GM12878 (cell line): ENCODE measurements around the gene B4GALT3. TPM values are rescaled to one million over a fixed set of nuclear protein-coding genes. Genes with fewer than 3 reads are reported as not detected.
A peak's percentile ranks its signal among the peaks of the same experiment; 100 is the strongest.

Source experiments
- DPF2 ChIP-seq: fragments of 450-650 bp; IDR thresholded peaks from 2 replicates; pipeline ENCODE4 v1.6.1; 2017; ENCODE audit warnings: mild to moderate bottlenecking
- EZH2 ChIP-seq: IDR thresholded peaks from 2 replicates; pipeline ENCODE4 v1.6.1; 2012; ENCODE audit warnings: low read depth, mild to moderate bottlenecking, control low read depth, inconsistent platforms, low read length, borderline replicate concordance; ENCODE audit not compliant: control insufficient read depth
- HDAC2 ChIP-seq: fragments of 200-600 bp; sonication (generic); IDR thresholded peaks from 2 replicates; pipeline ENCODE4 v1.6.1; 2017
- KLF5 ChIP-seq: fragments of 450-650 bp; IDR thresholded peaks from 2 replicates; pipeline ENCODE4 v1.6.1; 2014; ENCODE audit warnings: mild to moderate bottlenecking; ENCODE audit not compliant: partially characterized antibody
- MEF2A ChIP-seq: IDR thresholded peaks from 2 replicates; pipeline ENCODE4 v1.6.1; 2011; ENCODE audit warnings: low read depth, mild to moderate bottlenecking, low read length, moderate library complexity; ENCODE audit not compliant: insufficient read depth
- MYB ChIP-seq: fragments of 150-350 bp; IDR thresholded peaks from 2 replicates; pipeline ENCODE4 v1.6.1; 2014; ENCODE audit warnings: mild to moderate bottlenecking, low read depth, low read length, borderline replicate concordance
- NR2C2 ChIP-seq: IDR thresholded peaks from 2 replicates; pipeline ENCODE4 v1.6.1; 2011; ENCODE audit warnings: borderline replicate concordance, low read depth; ENCODE audit not compliant: control insufficient read depth, insufficient read length
- NR2F1 ChIP-seq: fragments of 450-650 bp; conservative IDR thresholded peaks from 2 replicates; pipeline ENCODE4 v1.6.1; 2017; ENCODE audit warnings: mild to moderate bottlenecking
- POU2F2 ChIP-seq: IDR thresholded peaks from 3 replicates; pipeline ENCODE4 v1.6.1; 2011; ENCODE audit warnings: low read depth, mild to moderate bottlenecking, low read length, borderline replicate concordance
- SRF ChIP-seq, 2 experiments: IDR thresholded peaks; 2 replicates each; pipeline ENCODE4 v1.6.1; 2011; ENCODE audit warnings: low read depth in 2 of 2, low read length in 2 of 2, mild to moderate bottlenecking in 1 of 2, moderate library complexity in 1 of 2
- TARDBP ChIP-seq: IDR thresholded peaks from 2 replicates; pipeline ENCODE4 v1.6.1; 2016; ENCODE audit warnings: borderline replicate concordance
- TCF3 ChIP-seq: IDR thresholded peaks from 2 replicates; pipeline ENCODE4 v1.6.1; 2012; ENCODE audit warnings: low read depth, mild to moderate bottlenecking, low read length, borderline replicate concordance; ENCODE audit not compliant: insufficient read depth
- ZZZ3 ChIP-seq: IDR thresholded peaks from 2 replicates; pipeline ENCODE4 v1.6.1; 2011; ENCODE audit warnings: low read depth; ENCODE audit not compliant: control insufficient read depth, insufficient read length
- polyA plus RNA-seq, 11 experiments: library from polyadenylated mRNA; depleted of rRNA in 4 of 11; unstranded in 6 of 11; stranded (reverse) in 5 of 11; fragments of >200 nt; fragmentation: Nextera tagmentation in 4 of 11; fragmentation: Illumina TruSeq in 1 of 11; extraction: Ambion mirVana in 4 of 11; extraction: Trizol in 1 of 11; gene quantifications; 1 replicate in 1 of 11; 2 replicates in 10 of 11; pipeline versions ENCODE4 v1.2.1 to v1.2.3, GENCODE V29; 2011 to 2016; ENCODE audit warnings: inconsistent platforms in 2 of 11, missing spikeins in 2 of 11, low read depth in 1 of 11
- total RNA-seq, 4 experiments: library from RNA; depleted of rRNA in 3 of 4; stranded (reverse); fragments of >200 nt in 3 of 4; fragmentation: Illumina TruSeq in 1 of 4; extraction: Trizol in 1 of 4; gene quantifications; 2 replicates each; pipeline versions ENCODE4 v1.2.1 to v1.2.3, GENCODE V29; 2013 to 2021
- TF ChIP-seq, protein P1 (sequence below): fragments of 450-650 bp; formaldehyde crosslinking; IDR thresholded peaks from 2 replicates; pipeline ENCODE4 v1.5.0; 2022; ENCODE audit warnings: mild to moderate bottlenecking, missing genetic modification characterization
- TF ChIP-seq, protein P2 (sequence below): fragments of 450-650 bp; IDR thresholded peaks from 2 replicates; pipeline ENCODE4 v1.6.1; 2014; ENCODE audit warnings: mild to moderate bottlenecking
- TF ChIP-seq, protein P3 (sequence below): IDR thresholded peaks from 2 replicates; pipeline ENCODE4 v1.6.1; 2011; ENCODE audit warnings: borderline replicate concordance, low read depth, mild to moderate bottlenecking, moderate library complexity, mixed read lengths, low read length; ENCODE audit not compliant: insufficient read depth; ENCODE audit errors: extremely low read length
- TF ChIP-seq, protein P4 (sequence below): IDR thresholded peaks from 2 replicates; pipeline ENCODE4 v1.6.1; 2011; ENCODE audit warnings: borderline replicate concordance, low read depth, mild to moderate bottlenecking, moderate library complexity, low read length; ENCODE audit not compliant: insufficient read depth, poor library complexity, severe bottlenecking
- TF ChIP-seq, protein P5 (sequence below): fragments of 450-650 bp; IDR thresholded peaks from 2 replicates; pipeline ENCODE4 v1.6.1; 2018; ENCODE audit warnings: mild to moderate bottlenecking, low read depth, moderate library complexity; ENCODE audit not compliant: partially characterized antibody

B4GALT3 gene
- total and polyA plus RNA-seq, 10 of the 15 experiments (the other 5 are each of a cell fraction or from before 2014, with no cell fraction given), result 27.1 to 58.9 (median 42.6) TPM

DNA sequence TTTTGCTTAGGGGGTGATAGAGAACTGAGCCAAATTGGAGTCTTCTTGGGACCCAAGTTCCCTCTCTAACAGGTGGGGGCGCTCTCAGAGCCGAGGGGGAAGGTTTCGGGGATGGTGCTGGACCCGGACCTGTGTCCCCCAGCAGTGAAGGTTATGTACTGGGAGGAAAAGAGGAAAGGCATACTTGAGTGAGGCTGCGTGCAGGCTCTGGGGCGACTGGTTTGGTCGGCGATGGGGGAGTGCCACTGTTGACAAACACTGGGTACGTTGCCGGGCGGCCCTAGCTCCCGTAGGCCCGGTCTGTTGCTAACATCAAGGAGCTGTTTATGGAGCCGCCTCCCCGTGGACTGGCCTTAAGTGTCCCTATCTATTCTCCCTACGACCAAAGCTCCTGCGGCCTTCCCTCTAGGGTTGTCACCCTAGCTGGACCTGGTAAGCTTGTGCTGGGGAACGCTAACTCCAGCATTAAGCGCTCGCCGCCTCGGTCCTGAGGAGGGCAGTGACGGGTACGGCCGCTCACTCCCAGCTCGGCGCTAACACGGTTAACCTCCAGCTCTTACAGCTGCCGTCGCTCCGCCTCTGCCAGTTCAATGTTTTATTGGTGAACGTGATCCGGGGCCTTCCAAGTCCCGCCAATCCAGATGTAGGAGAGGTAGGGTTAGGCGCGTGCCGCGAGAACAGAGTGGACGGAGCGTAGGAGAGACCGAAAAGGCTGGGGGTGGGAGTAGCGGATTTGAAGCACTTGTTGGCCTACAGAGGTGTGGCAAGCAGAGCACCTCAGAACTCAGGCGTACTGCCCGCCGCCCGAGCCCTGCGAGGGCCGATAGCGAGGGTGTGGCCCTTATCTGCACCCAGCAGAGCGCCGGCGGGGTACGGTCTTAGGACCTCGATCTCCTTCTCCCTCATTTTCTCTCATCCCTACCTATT is 11.3 kb downstream of the B4GALT3 start, which contains the start of gene PPOX (continued):
- no peak for TF ChIP-seq MYB
- no peak for TF ChIP-seq SRF (IDR thresholded peaks at IDR 0.05; ENCODE audit: low read depth in 2 of 2, low read length in 2 of 2)
- TF ChIP-seq EZH2, result no peak
- TF ChIP-seq TARDBP, result 0 out of 2 replicates have a peak, but pooled peaks have one; percentile 13
- TF ChIP-seq, protein P1, sequence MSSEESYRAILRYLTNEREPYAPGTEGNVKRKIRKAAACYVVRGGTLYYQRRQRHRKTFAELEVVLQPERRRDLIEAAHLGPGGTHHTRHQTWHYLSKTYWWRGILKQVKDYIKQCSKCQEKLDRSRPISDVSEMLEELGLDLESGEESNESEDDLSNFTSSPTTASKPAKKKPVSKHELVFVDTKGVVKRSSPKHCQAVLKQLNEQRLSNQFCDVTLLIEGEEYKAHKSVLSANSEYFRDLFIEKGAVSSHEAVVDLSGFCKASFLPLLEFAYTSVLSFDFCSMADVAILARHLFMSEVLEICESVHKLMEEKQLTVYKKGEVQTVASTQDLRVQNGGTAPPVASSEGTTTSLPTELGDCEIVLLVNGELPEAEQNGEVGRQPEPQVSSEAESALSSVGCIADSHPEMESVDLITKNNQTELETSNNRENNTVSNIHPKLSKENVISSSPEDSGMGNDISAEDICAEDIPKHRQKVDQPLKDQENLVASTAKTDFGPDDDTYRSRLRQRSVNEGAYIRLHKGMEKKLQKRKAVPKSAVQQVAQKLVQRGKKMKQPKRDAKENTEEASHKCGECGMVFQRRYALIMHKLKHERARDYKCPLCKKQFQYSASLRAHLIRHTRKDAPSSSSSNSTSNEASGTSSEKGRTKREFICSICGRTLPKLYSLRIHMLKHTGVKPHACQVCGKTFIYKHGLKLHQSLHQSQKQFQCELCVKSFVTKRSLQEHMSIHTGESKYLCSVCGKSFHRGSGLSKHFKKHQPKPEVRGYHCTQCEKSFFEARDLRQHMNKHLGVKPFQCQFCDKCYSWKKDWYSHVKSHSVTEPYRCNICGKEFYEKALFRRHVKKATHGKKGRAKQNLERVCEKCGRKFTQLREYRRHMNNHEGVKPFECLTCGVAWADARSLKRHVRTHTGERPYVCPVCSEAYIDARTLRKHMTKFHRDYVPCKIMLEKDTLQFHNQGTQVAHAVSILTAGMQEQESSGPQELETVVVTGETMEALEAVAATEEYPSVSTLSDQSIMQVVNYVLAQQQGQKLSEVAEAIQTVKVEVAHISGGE (CRISPR knock-in tag), result no peak
- no peak for TF ChIP-seq DPF2
- TF ChIP-seq NR2C2, result no peak
- no peak for TF ChIP-seq MEF2A
- TF ChIP-seq HDAC2, result no peak
- no peak for TF ChIP-seq ZZZ3
- TF ChIP-seq, protein P2, sequence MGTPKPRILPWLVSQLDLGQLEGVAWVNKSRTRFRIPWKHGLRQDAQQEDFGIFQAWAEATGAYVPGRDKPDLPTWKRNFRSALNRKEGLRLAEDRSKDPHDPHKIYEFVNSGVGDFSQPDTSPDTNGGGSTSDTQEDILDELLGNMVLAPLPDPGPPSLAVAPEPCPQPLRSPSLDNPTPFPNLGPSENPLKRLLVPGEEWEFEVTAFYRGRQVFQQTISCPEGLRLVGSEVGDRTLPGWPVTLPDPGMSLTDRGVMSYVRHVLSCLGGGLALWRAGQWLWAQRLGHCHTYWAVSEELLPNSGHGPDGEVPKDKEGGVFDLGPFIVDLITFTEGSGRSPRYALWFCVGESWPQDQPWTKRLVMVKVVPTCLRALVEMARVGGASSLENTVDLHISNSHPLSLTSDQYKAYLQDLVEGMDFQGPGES, result 0 out of 2 replicates have a peak, but pooled peaks have one; percentile 43
- TF ChIP-seq, protein P3, sequence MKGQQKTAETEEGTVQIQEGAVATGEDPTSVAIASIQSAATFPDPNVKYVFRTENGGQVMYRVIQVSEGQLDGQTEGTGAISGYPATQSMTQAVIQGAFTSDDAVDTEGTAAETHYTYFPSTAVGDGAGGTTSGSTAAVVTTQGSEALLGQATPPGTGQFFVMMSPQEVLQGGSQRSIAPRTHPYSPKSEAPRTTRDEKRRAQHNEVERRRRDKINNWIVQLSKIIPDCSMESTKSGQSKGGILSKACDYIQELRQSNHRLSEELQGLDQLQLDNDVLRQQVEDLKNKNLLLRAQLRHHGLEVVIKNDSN, result peak; percentile 59
- TF ChIP-seq TCF3, result peak; percentile 62; the same call in 1 of the 2 replicates
- TF ChIP-seq NR2F1, result no peak; the same call in 1 of the 2 replicates
- TF ChIP-seq, protein P4, sequence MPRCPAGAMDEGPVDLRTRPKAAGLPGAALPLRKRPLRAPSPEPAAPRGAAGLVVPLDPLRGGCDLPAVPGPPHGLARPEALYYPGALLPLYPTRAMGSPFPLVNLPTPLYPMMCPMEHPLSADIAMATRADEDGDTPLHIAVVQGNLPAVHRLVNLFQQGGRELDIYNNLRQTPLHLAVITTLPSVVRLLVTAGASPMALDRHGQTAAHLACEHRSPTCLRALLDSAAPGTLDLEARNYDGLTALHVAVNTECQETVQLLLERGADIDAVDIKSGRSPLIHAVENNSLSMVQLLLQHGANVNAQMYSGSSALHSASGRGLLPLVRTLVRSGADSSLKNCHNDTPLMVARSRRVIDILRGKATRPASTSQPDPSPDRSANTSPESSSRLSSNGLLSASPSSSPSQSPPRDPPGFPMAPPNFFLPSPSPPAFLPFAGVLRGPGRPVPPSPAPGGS, result no peak
- TF ChIP-seq POU2F2, result no peak
- TF ChIP-seq, protein P5, sequence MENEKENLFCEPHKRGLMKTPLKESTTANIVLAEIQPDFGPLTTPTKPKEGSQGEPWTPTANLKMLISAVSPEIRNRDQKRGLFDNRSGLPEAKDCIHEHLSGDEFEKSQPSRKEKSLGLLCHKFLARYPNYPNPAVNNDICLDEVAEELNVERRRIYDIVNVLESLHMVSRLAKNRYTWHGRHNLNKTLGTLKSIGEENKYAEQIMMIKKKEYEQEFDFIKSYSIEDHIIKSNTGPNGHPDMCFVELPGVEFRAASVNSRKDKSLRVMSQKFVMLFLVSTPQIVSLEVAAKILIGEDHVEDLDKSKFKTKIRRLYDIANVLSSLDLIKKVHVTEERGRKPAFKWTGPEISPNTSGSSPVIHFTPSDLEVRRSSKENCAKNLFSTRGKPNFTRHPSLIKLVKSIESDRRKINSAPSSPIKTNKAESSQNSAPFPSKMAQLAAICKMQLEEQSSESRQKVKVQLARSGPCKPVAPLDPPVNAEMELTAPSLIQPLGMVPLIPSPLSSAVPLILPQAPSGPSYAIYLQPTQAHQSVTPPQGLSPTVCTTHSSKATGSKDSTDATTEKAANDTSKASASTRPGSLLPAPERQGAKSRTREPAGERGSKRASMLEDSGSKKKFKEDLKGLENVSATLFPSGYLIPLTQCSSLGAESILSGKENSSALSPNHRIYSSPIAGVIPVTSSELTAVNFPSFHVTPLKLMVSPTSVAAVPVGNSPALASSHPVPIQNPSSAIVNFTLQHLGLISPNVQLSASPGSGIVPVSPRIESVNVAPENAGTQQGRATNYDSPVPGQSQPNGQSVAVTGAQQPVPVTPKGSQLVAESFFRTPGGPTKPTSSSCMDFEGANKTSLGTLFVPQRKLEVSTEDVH, result peak; percentile 61
- peak; percentile 73 for TF ChIP-seq KLF5
